ENCODE measurements around the gene LUC7L.
"Not testable (repeated sequence)": the region's sequence is repeated elsewhere in the genome, so short reads cannot be mapped to it uniquely, and the experiment has no call there.

The LUC7L gene

DNA sequence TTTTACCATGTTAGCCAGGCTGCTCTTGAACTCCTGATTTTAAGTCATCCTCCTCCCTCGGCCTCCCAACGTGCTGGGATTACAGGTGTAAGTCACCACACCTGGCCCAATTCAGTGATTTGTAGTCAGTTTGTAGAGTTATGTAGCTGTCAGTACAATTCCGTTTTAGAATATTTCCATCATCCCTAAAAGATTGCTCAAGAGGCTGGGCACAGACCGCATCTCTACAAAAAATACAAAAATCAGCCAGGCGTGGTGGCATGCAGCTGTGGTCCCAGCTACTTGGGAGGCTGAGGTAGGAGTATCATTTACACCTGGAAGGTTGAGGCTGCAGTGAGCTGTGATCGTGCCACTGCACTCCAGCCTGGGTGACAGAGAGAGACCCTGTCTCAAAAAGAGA is 25.9 kb upstream of the LUC7L start:
- intact Hi-C loops (cut with micrococcal nuclease), result no loop called here
- H3K36me3 Mint-ChIP-seq (ENCODE audit: low read depth), result peaks cover 90% of the 10 kb centered on the region
- H3K27ac Mint-ChIP-seq, result no peak overlapping the region

DNA sequence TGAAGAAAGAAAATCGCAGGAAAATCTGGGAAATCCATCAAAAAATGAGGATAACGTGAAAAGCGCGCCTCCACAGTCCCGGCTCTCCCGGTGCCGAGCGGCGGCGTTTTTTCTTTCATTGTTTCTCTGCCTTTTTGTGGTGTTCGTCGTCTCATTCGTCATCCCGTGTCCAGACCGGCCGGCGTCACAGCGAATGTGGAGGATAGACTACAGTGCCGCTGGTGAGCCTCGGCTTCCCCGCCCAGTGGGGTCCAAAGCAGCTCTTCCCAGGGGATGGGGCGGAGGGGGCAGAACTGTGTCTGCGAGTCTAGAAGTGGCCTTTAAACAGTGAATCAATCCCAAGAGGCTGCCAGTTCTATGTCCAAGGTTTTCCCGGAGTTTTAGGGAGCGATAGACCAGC is 25.2 kb upstream of the LUC7L start:
- intact Hi-C loops (cut with micrococcal nuclease), result no loop called here

More for the DNA sequence above, 25.9 kb upstream of the LUC7L start:
- H3K4me1 Mint-ChIP-seq (ENCODE audit: low read depth), result peaks cover 10% of the 10 kb centered on the region
- no peaks in the 10 kb centered on the region for H3K9me3 Mint-ChIP-seq
- H3K4me3 Mint-ChIP-seq, result no peak overlapping the region
- no peaks in the 10 kb centered on the region for H3K27me3 Mint-ChIP-seq

DNA sequence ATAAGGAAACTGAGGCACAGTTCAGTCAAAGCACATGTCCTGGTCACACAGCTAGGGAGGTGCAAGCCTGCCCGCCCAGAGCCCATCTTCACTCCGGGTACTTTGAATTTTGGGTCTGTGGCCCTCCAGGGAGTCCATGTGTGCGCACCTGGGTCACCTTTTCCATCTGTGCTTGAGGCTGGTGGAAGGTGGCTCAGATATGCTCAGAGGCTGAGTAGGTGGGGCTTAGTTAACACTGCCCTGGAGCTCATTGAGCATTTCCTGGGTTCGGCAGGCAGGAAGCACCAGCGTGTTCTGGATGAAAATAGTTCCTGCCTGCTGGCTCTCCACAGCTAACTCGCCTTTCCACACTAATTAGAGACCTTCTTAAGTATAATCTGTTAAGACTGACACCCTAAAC is 24.6 kb upstream of the LUC7L start:
- H3K9me3 Mint-ChIP-seq, result no peaks in the 10 kb centered on the region
- no peak overlapping the region for H3K4me3 Mint-ChIP-seq
- H3K4me1 Mint-ChIP-seq (ENCODE audit: low read depth), result peaks cover 10% of the 10 kb centered on the region
- intact Hi-C loops (cut with micrococcal nuclease), result no loop called here
- no peak overlapping the region for H3K27ac Mint-ChIP-seq
- H3K27me3 Mint-ChIP-seq, result no peaks in the 10 kb centered on the region
- peaks cover 90% of the 10 kb centered on the region for H3K36me3 Mint-ChIP-seq (ENCODE audit: low read depth)

More for the DNA sequence above, 25.2 kb upstream of the LUC7L start:
- Mint-ChIP-seq H3K9me3 (no peaks in the 10 kb centered on the region), H3K27ac (no peak overlapping the region), H3K4me3 (no peak overlapping the region), H3K4me1 (ENCODE audit: low read depth) (peaks cover 10% of the 10 kb centered on the region), H3K27me3 (no peaks in the 10 kb centered on the region), H3K36me3 (ENCODE audit: low read depth) (peaks cover 90% of the 10 kb centered on the region)

DNA sequence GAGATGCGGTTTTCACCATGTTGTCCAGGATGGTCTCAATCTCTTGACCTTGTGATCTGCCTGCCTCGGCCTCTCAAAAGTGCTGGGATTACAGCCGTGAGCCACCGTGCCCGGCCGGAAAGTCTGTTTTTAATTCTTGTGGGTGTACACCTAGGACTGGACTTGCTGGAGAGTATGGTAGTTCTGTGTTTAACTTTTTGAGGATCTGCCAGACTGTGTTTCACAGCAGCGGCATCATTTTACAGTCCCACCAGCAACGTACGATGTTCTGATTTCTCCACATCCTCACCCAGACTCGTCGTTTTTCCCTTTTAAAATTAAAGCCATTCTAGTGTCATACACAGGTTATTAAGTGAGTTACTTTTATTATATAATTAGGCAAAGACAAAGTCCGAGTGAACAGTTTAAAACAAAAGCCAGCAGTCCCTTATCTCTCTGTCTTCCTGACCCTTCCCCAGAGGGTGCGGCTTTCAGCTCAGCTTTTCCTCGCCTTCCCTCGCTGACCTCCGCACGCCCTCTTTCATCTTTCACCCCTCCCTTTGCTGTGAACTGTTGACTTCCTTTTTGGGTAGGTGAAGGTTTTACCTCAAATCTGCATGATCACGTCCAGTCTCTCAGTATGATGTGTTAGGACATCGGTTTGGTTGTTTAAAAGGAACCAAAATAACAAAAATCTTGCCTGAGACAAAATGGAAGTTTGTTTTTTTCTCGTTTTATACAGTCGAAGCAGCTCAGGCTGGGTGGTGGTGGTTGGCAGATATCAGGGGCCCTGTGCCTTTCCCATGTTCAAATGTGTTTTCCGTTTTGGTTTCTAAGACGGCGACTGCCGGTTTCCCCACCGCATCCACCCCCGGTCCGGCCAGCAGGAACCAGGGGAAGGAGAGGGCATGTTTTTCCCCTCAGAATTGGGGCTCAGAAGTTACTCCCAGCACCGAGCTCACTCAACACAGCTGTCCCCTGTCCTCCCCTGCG is 23.4 kb upstream of the LUC7L start:
- intact Hi-C loops (cut with micrococcal nuclease), result no loop called here
- H3K36me3 Mint-ChIP-seq (ENCODE audit: low read depth), result peaks cover 83% of the 10 kb centered on the region
- H3K9me3 Mint-ChIP-seq, result no peaks in the 10 kb centered on the region
- peak overlapping the region; percentile 47 for H3K27ac Mint-ChIP-seq
- H3K4me1 Mint-ChIP-seq (ENCODE audit: low read depth), result peaks cover 10% of the 10 kb centered on the region
- H3K27me3 Mint-ChIP-seq, result no peaks in the 10 kb centered on the region
- peak overlapping the region; percentile 64 for H3K4me3 Mint-ChIP-seq

DNA sequence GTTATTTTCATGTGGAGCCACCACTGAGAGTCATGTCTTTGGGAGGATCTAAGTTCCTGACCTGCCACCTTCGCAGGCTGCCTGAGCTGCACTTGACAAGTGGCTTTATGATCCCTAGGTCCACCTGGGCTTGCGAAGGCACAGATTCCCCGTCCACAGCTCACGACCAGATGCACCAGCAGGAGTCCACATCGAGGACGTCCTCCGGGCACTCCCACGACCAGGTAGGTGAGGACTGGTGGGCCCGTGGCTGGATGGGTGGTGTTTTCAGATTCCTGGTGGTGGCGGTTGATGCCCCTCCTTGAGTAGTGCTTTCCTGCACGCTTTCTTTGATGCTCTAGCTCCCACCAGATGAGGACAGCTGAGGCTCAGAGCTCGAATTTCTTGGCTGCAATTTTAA is 20.2 kb upstream of the LUC7L start:
- H3K36me3 Mint-ChIP-seq (ENCODE audit: low read depth), result peaks cover 58% of the 10 kb centered on the region
- intact Hi-C loops (cut with micrococcal nuclease), result no loop called here
- no peaks in the 10 kb centered on the region for H3K27me3 Mint-ChIP-seq
- H3K4me1 Mint-ChIP-seq (ENCODE audit: low read depth), result peaks cover 10% of the 10 kb centered on the region
- H3K9me3 Mint-ChIP-seq, result no peaks in the 10 kb centered on the region
- H3K27ac Mint-ChIP-seq, result no peak overlapping the region
- no peak overlapping the region for H3K4me3 Mint-ChIP-seq

DNA sequence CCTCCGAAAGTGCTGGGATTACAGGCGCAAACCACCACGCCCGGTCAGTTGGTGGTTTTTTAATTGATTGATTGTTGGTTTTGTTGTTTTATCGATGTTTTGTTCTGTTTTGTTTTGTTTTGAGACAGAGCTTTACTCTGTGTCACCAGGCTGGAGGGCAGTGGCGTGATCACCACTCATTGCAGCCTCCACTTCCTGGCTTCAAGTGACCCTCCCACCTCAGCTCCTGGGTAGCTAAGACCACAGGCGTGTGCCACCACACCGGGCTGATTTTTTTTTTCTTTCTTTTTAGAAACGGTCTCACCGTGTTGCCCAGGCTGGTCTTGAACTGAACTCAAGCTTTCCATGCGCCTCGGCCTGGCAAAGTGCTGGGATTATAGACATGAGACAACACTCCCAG is 17.8 kb upstream of the LUC7L start:
- no peaks in the 10 kb centered on the region for H3K9me3 Mint-ChIP-seq

DNA sequence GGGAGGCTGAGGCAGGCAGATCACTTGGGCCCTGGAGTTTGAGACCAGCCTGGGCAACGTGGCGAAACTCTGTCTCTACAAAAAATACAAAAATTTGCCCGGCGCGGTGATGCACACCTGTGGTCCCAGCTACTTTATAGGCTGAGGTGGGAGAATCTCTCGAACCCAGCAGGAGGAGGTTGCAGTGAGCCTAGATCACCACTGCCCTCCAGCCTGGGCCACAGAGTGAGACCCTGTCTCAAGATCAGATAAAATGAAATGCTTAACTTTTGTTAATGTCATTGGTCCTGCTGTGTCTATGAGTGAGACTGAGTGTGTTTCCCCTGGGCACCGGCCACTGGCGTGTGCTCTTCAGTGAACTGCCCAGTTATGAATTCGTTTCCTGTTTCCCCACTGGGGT is 15.9 kb upstream of the LUC7L start:
- H3K27me3 Mint-ChIP-seq, result no peaks in the 10 kb centered on the region
- H3K9me3 Mint-ChIP-seq, result no peaks in the 10 kb centered on the region
- H3K4me3 Mint-ChIP-seq, result no peak overlapping the region
- H3K27ac Mint-ChIP-seq, result no peak overlapping the region
- H3K4me1 Mint-ChIP-seq (ENCODE audit: low read depth), result peaks cover 23% of the 10 kb centered on the region
- intact Hi-C loops (cut with micrococcal nuclease), result no loop called here
- peaks cover 30% of the 10 kb centered on the region for H3K36me3 Mint-ChIP-seq (ENCODE audit: low read depth)

More for the DNA sequence above, 17.8 kb upstream of the LUC7L start:
- Mint-ChIP-seq H3K4me1 (ENCODE audit: low read depth) (peaks cover 4% of the 10 kb centered on the region), H3K27me3 (no peaks in the 10 kb centered on the region), H3K36me3 (ENCODE audit: low read depth) (peaks cover 43% of the 10 kb centered on the region), H3K27ac (no peak overlapping the region), H3K4me3 (no peak overlapping the region)
- intact Hi-C loops (cut with micrococcal nuclease), result no loop called here

DNA sequence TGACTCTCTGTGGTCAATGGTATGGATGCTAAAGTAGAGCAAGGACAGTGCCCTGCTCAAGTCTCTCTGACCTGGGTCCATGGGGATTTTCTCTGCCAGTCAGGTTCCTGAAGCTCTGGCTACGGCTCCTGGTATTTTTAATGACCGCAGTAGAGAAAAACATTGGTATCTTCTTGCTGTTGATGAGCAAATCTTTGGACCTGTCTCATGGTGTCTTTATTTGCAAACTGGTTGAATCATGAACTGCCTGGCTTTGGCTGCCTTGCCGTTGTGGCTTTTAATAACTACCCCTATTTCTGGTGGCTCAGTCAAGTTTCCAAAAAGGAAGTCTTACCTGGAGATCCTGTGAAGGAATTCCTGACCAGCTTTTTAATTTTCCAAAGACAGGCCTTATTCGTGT is 14.1 kb upstream of the LUC7L start:
- H3K36me3 Mint-ChIP-seq (ENCODE audit: low read depth), result peaks cover 13% of the 10 kb centered on the region
- no peaks in the 10 kb centered on the region for H3K27me3 Mint-ChIP-seq
- H3K4me3 Mint-ChIP-seq, result no peak overlapping the region
- no peak overlapping the region for H3K27ac Mint-ChIP-seq
- H3K9me3 Mint-ChIP-seq, result no peaks in the 10 kb centered on the region
- H3K4me1 Mint-ChIP-seq (ENCODE audit: low read depth), result peaks cover 32% of the 10 kb centered on the region
- intact Hi-C loops (cut with micrococcal nuclease), result no loop called here

DNA sequence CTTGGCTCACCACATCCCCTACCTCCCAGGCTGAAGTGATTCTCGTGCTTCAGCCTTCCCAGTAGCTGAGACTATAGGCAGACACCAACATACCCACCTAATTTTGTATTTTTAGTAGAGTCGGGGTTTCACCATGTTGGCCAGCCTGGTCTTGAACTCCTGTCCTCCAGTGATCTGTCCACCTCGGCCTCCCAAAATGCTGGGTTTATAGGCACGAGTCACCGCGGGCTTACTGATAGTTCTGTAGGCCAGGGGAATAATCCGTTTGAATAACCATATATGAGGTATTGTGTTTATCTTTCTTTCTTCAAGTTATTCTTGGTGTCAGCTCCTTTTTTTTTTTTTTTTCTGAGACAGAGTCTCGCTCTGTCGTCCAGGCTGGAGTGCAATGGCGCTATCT is 13.0 kb upstream of the LUC7L start:
- Mint-ChIP-seq H3K36me3 (ENCODE audit: low read depth) (peaks cover 14% of the 10 kb centered on the region), H3K27me3 (no peaks in the 10 kb centered on the region), H3K9me3 (no peaks in the 10 kb centered on the region), H3K4me1 (ENCODE audit: low read depth) (peaks cover 32% of the 10 kb centered on the region), H3K27ac (peak overlapping the region; percentile 83), H3K4me3 (peak overlapping the region; percentile 40)
- intact Hi-C loops (cut with micrococcal nuclease), result no loop called here

DNA sequence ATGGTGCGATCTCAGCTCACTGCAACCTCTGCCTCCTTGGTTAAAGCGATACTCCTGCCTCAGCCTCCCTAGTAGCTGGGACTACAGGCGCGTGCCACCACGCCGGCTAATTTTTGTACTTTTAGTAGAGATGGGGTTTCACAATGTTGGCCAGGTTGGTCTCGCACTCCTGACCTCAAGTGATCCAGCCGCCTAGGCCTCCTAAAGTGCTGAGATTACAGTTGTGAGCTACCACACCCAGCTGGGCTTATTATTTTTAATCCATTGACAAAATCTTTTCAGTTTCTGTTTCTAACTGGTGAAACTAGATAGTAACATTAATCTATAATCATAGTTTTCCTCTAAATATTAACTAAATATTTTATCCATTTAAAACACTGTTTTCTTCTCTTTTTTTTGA is 11.3 kb upstream of the LUC7L start:
- Mint-ChIP-seq H3K9me3 (no peaks in the 10 kb centered on the region), H3K27ac (peak overlapping the region; percentile 83), H3K36me3 (ENCODE audit: low read depth) (peaks cover 10% of the 10 kb centered on the region), H3K4me3 (no peak overlapping the region), H3K4me1 (ENCODE audit: low read depth) (peaks cover 32% of the 10 kb centered on the region), H3K27me3 (no peaks in the 10 kb centered on the region)
- intact Hi-C loops (cut with micrococcal nuclease), result no loop called here

DNA sequence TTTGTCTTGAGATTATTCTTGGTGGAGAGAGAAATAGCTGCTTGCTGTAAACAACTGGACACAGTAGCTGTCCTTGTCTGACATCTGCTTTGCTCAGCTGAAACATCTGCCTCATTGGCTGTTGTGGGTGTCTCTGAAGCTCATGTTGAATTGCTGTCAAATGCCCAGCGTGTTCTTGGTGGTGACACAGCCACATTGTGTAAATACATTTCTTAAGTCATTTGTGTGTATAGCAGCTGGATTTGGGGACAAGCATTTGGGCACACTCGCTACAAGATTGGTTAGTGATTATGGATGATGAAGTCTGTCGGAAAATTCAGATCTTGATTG is 10.7 kb upstream of the LUC7L start:
- Mint-ChIP-seq H3K27me3 (no peaks in the 10 kb centered on the region), H3K27ac (peak overlapping the region; percentile 83), H3K4me1 (ENCODE audit: low read depth) (peaks cover 32% of the 10 kb centered on the region), H3K9me3 (no peaks in the 10 kb centered on the region), H3K4me3 (no peak overlapping the region), H3K36me3 (ENCODE audit: low read depth) (peaks cover 15% of the 10 kb centered on the region)
- intact Hi-C loops (cut with micrococcal nuclease), result no loop called here

DNA sequence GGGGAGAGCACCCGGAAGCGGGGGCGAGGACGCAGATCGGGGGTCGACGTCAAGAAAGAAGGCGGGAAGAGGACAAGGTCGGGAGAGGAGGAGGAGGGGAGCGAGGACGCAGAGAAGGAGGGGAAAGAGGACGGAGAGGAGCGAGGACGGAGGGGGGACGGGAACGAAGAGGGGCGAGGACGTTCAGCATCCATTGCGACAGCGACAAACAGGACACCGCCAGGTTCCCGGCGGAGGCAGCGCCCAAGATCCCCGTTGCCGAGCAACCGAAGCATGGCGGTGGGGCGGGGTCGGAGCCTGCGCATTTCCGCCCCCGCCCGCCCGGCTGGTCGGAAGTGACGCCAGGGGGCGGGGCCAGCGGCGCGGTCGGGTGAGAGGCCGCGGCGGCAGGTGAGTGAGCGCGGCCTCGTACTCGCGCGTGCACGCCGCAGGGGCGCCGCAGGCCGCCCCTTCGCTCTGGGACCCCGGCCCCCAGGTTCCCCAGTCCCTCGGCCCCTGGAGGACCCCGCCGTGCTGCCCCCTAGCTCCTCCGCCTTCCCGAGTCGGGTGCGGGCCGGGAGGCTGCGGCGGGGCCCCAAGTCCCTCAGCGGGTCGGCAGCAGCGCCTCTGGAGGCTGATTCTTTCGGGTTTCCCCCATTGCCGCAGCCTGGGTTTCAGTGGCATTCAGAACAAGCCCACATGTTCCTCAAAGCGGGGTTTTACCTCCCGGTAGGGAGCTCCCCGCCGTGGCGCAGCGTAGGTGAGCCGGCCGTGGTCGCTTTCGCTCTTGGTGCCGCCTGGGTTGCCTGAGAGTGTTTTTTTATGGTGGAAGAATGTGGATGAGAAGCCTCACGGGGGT is 5.4 kb upstream of the LUC7L start, which contains the start of gene FAM234A:
Gene FAM234A (plus strand): TSS at position 354 of the 838 bp plus-strand sequence. CDS start 19,593 bp downstream, outside the sequence.
- H3K27me3 Mint-ChIP-seq, result no peaks in the 10 kb centered on the region
- peaks cover 19% of the 10 kb centered on the region for H3K36me3 Mint-ChIP-seq (ENCODE audit: low read depth)
- H3K4me3 Mint-ChIP-seq, result peak within 1 kb of the TSS; percentile 93
- H3K4me1 Mint-ChIP-seq (ENCODE audit: low read depth), result peaks cover 10% of the 10 kb centered on the region
- no peaks in the 10 kb centered on the region for H3K9me3 Mint-ChIP-seq
- intact Hi-C loops (cut with micrococcal nuclease), result loop anchor here (1.0 kb wide), 1 partner anchor 118 kb away; the partner anchor contains the start of gene AXIN1
- peak within 1 kb of the TSS; percentile 100 for H3K27ac Mint-ChIP-seq

DNA sequence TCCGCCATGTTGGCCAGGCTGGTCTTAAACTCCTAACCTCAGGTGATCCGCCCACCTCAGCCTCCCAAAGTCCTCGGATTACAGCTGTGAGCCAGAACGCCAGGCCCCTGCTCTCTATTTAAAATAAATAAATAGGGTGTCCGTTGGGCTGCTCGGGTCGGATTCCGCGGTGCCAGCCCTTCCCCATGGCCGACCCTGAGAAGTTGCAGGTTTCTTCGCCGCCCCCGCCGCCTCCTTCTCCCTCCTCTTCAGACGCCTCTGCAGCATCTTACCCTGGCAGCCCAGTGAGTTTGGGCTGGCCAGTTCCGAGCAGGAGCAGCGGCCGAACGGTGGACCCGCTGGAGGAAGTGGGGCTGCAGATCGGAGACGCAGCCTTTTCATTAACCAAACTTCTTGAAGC is 1.7 kb upstream of the LUC7L start:
- Mint-ChIP-seq H3K4me3 (no peak overlapping the region), H3K27ac (no peak overlapping the region), H3K36me3 (ENCODE audit: low read depth) (peaks cover 46% of the 10 kb centered on the region), H3K27me3 (no peaks in the 10 kb centered on the region), H3K9me3 (no peaks in the 10 kb centered on the region), H3K4me1 (ENCODE audit: low read depth) (peaks cover 17% of the 10 kb centered on the region)
- intact Hi-C loops (cut with micrococcal nuclease), result no loop called here

DNA sequence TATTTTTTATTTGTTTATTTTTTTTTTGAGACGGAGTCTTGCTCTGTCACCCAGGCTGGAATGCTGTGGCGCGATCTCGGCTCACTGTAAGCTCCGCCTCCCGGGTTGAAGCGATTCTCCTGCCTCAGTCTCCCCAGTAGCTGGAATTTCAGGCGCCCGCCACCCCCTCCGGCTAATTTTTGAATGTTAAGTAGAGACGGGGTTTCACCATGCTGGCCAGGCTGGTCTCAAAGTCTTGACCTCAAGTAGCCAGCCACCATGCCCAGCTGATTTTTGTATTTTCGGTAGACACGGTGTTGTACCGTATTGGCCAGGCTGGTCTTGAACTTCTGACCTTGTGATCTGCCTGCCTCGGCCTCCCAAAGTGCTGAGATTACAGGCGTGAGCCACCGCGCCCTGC is 1.1 kb upstream of the LUC7L start:
- H3K27ac Mint-ChIP-seq; H3K4me3 Mint-ChIP-seq; intact Hi-C loops (cut with micrococcal nuclease); H3K27me3 Mint-ChIP-seq; H3K9me3 Mint-ChIP-seq: not testable (repeated sequence)
- peaks cover 51% of the 10 kb centered on the region for H3K36me3 Mint-ChIP-seq (ENCODE audit: low read depth)
- peaks cover 17% of the 10 kb centered on the region for H3K4me1 Mint-ChIP-seq (ENCODE audit: low read depth)

Data from dendritic cell treated with granulocyte-macrophage colony-stimulating factor and Interleukin-4, amounts not matched to agents 40 ng/mL and 50 ng/mL, for 4 days (primary cell).